ENCODE results near the gene PARVB. TPM values are rescaled to one million over a fixed set of nuclear protein-coding genes. Genes with fewer than 3 reads are reported as not detected.

The PARVB gene
- total and polyA plus RNA-seq, 10 of the 15 experiments (the other 5 are each of a cell fraction or from before 2014, with no cell fraction given): 5.2 to 264 (median 76.0) TPM

DNA sequence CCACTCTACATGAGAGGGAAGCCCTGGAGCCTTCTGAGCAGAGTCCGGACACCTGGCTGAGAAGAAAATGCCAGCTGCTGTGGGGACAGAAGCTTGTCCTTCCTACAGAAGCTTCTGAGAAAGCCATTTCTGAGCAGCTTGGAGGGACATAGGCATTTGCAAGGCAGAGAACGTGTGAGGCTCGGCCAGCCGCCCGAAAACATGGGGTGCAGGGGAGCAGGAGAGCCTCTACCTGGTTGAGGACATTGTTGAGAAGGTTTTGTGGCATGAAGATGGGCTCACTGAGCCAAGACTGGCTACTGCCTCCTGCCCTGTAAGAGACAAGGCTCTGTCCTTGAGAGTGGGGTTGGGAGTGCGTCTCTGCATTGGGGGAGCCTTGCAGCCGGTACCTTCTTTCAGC is 43.5 kb upstream of the PARVB start (continued):
- TF ChIP-seq, protein P1, sequence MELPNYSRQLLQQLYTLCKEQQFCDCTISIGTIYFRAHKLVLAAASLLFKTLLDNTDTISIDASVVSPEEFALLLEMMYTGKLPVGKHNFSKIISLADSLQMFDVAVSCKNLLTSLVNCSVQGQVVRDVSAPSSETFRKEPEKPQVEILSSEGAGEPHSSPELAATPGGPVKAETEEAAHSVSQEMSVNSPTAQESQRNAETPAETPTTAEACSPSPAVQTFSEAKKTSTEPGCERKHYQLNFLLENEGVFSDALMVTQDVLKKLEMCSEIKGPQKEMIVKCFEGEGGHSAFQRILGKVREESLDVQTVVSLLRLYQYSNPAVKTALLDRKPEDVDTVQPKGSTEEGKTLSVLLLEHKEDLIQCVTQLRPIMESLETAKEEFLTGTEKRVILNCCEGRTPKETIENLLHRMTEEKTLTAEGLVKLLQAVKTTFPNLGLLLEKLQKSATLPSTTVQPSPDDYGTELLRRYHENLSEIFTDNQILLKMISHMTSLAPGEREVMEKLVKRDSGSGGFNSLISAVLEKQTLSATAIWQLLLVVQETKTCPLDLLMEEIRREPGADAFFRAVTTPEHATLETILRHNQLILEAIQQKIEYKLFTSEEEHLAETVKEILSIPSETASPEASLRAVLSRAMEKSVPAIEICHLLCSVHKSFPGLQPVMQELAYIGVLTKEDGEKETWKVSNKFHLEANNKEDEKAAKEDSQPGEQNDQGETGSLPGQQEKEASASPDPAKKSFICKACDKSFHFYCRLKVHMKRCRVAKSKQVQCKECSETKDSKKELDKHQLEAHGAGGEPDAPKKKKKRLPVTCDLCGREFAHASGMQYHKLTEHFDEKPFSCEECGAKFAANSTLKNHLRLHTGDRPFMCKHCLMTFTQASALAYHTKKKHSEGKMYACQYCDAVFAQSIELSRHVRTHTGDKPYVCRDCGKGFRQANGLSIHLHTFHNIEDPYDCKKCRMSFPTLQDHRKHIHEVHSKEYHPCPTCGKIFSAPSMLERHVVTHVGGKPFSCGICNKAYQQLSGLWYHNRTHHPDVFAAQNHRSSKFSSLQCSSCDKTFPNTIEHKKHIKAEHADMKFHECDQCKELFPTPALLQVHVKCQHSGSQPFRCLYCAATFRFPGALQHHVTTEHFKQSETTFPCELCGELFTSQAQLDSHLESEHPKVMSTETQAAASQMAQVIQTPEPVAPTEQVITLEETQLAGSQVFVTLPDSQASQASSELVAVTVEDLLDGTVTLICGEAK (IDR thresholded peaks at IDR 0.05; ENCODE audit: borderline replicate concordance): no peak
- TF ChIP-seq MEF2A (IDR thresholded peaks at IDR 0.05; ENCODE audit: insufficient read depth, low read depth, low read length) (no peak), SP1 (IDR thresholded peaks at IDR 0.05; ENCODE audit: low read depth, low read length) (no peak)
- TF ChIP-seq, protein P2, sequence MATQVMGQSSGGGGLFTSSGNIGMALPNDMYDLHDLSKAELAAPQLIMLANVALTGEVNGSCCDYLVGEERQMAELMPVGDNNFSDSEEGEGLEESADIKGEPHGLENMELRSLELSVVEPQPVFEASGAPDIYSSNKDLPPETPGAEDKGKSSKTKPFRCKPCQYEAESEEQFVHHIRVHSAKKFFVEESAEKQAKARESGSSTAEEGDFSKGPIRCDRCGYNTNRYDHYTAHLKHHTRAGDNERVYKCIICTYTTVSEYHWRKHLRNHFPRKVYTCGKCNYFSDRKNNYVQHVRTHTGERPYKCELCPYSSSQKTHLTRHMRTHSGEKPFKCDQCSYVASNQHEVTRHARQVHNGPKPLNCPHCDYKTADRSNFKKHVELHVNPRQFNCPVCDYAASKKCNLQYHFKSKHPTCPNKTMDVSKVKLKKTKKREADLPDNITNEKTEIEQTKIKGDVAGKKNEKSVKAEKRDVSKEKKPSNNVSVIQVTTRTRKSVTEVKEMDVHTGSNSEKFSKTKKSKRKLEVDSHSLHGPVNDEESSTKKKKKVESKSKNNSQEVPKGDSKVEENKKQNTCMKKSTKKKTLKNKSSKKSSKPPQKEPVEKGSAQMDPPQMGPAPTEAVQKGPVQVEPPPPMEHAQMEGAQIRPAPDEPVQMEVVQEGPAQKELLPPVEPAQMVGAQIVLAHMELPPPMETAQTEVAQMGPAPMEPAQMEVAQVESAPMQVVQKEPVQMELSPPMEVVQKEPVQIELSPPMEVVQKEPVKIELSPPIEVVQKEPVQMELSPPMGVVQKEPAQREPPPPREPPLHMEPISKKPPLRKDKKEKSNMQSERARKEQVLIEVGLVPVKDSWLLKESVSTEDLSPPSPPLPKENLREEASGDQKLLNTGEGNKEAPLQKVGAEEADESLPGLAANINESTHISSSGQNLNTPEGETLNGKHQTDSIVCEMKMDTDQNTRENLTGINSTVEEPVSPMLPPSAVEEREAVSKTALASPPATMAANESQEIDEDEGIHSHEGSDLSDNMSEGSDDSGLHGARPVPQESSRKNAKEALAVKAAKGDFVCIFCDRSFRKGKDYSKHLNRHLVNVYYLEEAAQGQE (IDR thresholded peaks at IDR 0.05; ENCODE audit: low read depth, low read length): no peak

DNA sequence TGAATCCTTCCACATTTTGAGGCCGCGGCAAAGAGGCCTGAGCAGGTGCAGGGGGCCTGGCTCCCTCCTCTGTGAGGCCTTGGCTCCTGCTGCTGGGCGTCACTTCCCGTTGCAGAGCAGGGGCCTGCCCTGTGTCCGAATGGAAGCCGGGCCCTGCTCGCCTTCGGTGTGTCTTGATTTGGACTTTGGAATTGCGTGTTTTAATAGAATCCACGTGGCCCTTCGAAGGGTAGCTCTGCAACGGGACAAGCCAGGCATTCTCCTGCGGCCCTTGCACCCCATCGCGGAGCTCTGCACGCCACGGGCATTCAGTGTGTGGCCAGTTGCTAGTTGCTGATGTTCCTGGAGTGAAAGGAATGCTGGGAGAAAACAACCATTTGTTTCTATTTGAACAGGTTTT is 43.1 kb upstream of the PARVB start:
- ChIA-PET CTCF (no interaction called here), RAD21 (ENCODE audit: unreplicated experiment) (no interaction called here), POLR2A (no interaction called here), SMC1A (ENCODE audit: uncharacterized antibody, unreplicated experiment) (interaction anchor here (0.6 kb wide), 1 partner anchor 646 kb away, joined by 3 read pairs; no protein-coding TSS in a partner anchor)
- no peak overlapping the region for H2AFZ ChIP-seq (ENCODE audit: control insufficient read depth, low read depth, low read length)
- H3K9me3 ChIP-seq (replicated peaks; ENCODE audit: control insufficient read depth, insufficient read depth, low read length): no peaks in the 10 kb centered on the region
- no peak overlapping the region for H3K4me2 ChIP-seq (ENCODE audit: control insufficient read depth, insufficient read depth)
- H4K20me1 ChIP-seq (ENCODE audit: control insufficient read depth, insufficient read depth): no peaks in the 10 kb centered on the region
- H3K79me2 ChIP-seq (ENCODE audit: control insufficient read depth, insufficient read depth, low read length): no peaks in the 10 kb centered on the region
- FAIRE-seq (no peak), ATAC-seq (no peak), DNase-seq (ENCODE audit: low read depth, low spot score) (no peak)
- H3K27me3 ChIP-seq (replicated peaks in 1 of 2; ENCODE audit: control insufficient read depth in 2 of 2, insufficient read depth in 2 of 2, low read length in 1 of 2): no peaks in the 10 kb centered on the region
- no peak overlapping the region for H3K4me3 ChIP-seq
- H3K9ac ChIP-seq (ENCODE audit: control insufficient read depth, insufficient read depth, low read length): no peak overlapping the region
- BruUV-seq (replicated peaks): no TSS peak
- peaks cover 31 to 35% of the 10 kb centered on the region in 2 experiments for H3K36me3 ChIP-seq (ENCODE audit: control insufficient read depth in 2 of 2, insufficient read depth in 2 of 2, low read length in 1 of 2)
- in situ Hi-C loops (cut with MboI) (no loop called here), intact Hi-C loops (cut with micrococcal nuclease; ENCODE audit: unreplicated experiment) (no loop called here)
- no peak overlapping the region for H3K27ac ChIP-seq (ENCODE audit: control insufficient read depth, insufficient read depth)
- 94% methylated on average over 17 of the region's 17 CpGs for WGBS (ENCODE audit: insufficient coverage, insufficient replicate concordance, low lambda C conversion rate, missing lambda C conversion rate)
- no peaks in the 10 kb centered on the region for H3K4me1 ChIP-seq (ENCODE audit: control insufficient read depth, insufficient read depth, low read length)
- TF ChIP-seq, protein P3, sequence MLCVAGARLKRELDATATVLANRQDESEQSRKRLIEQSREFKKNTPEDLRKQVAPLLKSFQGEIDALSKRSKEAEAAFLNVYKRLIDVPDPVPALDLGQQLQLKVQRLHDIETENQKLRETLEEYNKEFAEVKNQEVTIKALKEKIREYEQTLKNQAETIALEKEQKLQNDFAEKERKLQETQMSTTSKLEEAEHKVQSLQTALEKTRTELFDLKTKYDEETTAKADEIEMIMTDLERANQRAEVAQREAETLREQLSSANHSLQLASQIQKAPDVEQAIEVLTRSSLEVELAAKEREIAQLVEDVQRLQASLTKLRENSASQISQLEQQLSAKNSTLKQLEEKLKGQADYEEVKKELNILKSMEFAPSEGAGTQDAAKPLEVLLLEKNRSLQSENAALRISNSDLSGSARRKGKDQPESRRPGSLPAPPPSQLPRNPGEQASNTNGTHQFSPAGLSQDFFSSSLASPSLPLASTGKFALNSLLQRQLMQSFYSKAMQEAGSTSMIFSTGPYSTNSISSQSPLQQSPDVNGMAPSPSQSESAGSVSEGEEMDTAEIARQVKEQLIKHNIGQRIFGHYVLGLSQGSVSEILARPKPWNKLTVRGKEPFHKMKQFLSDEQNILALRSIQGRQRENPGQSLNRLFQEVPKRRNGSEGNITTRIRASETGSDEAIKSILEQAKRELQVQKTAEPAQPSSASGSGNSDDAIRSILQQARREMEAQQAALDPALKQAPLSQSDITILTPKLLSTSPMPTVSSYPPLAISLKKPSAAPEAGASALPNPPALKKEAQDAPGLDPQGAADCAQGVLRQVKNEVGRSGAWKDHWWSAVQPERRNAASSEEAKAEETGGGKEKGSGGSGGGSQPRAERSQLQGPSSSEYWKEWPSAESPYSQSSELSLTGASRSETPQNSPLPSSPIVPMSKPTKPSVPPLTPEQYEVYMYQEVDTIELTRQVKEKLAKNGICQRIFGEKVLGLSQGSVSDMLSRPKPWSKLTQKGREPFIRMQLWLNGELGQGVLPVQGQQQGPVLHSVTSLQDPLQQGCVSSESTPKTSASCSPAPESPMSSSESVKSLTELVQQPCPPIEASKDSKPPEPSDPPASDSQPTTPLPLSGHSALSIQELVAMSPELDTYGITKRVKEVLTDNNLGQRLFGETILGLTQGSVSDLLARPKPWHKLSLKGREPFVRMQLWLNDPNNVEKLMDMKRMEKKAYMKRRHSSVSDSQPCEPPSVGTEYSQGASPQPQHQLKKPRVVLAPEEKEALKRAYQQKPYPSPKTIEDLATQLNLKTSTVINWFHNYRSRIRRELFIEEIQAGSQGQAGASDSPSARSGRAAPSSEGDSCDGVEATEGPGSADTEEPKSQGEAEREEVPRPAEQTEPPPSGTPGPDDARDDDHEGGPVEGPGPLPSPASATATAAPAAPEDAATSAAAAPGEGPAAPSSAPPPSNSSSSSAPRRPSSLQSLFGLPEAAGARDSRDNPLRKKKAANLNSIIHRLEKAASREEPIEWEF (IDR thresholded peaks at IDR 0.05; ENCODE audit: insufficient replicate concordance, low read depth, low read length): no peak
- TF ChIP-seq, protein P4, sequence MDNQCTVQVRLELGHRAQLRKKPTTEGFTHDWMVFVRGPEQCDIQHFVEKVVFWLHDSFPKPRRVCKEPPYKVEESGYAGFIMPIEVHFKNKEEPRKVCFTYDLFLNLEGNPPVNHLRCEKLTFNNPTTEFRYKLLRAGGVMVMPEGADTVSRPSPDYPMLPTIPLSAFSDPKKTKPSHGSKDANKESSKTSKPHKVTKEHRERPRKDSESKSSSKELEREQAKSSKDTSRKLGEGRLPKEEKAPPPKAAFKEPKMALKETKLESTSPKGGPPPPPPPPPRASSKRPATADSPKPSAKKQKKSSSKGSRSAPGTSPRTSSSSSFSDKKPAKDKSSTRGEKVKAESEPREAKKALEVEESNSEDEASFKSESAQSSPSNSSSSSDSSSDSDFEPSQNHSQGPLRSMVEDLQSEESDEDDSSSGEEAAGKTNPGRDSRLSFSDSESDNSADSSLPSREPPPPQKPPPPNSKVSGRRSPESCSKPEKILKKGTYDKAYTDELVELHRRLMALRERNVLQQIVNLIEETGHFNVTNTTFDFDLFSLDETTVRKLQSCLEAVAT (IDR thresholded peaks at IDR 0.05): no peak
- TF ChIP-seq ZSCAN29 (IDR thresholded peaks at IDR 0.05) (no peak), KDM1A (IDR thresholded peaks at IDR 0.05; ENCODE audit: borderline replicate concordance) (no peak)

All from GM12878 (cell line).